Kidney glomerular epithelial cell (primary cell): ENCODE results near the gene TUBA4A.
"Not testable (repeated sequence)": the region's sequence is repeated elsewhere in the genome, so short reads cannot be mapped to it uniquely, and the experiment has no call there.

ENCODE experiments used
- DNase-seq: peaks from one replicate; lab custom pipeline; 2025; lab: John Stamatoyannopoulos, UW

TUBA4A gene

GRCh38 chr2:219268294-219268693 is 14.6 kb upstream of the TUBA4A start:
- no peak for DNase-seq

DNA sequence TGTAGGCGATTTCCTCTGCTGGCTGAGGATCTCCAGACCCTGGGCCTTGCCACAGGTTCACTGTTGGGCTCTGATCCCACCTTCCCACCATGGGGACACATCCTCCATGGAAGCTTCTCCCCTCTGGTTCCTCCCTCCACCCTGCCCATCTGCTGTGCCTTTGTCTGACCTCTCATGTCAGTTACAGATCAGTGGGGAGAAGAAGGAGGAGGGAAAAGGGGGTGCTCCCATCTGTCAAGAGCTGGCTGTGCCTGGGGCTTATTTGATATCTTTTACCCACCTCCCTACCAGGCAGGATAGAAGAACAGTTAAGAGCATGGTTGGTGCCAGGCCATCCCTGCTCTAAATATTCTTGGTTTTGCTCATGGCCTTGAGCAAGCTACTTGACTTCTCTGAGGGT is 13.2 kb upstream of the TUBA4A start:
- DNase-seq = no peak

DNA sequence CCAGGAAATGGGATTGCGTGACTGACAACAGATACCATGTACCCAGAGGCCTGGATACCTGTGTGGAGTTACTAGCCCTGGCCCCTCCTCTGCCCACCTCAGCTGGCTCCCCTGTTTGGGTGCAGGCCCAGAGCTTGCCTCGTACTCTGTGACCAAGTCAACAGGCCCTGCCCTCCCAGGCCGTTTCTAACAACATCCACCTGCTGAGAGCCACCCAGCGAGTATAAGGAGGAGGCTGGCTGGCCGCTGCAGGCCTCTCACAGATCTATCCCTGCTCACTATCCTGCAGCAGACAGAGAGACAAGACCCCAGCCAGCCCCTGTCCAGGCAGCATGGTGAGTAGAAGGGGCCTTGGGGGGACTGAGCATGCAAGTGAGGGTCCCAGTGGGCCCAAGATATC is 12.5 kb upstream of the TUBA4A start:
- DNase-seq = no peak

DNA sequence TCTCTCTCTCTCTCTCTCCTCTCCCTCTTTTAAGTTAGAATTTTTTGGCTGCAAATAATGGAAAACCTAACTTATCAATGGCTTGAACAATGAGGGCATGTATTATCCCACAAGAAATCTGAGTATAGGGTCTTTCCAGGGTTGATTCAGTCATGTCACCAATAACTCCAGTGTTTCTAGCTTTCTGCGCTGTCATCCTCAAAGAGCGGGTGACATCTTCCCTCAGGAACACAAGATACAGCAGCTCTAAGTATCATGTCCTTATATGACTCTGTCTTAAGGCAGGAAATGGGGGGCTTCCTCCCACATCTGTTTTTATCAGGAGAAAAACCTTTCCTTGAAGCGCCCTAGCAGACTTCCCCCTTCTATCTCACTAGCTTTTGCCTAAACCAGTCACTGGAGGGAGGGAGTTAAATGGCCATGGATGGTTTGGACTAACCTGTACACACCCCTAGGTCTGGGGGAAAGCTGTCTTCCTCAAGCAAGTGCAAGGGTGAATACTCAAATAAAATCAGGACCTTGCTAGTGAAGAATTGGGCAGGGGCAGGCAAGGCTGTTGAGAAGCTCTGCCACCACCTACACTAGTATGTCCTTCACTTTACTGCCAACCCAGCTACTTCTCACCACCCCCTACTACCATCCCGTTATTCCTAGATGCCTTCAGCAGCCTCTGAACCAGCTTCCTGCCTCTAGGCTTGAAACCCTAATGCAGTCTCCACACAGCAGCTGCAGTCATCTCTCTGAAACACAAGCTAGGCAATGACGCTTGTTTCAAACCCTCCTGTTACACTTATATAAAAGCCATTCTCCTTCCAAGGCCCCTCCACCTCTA is 7.5 kb upstream of the TUBA4A start:
- no peak for DNase-seq

DNA sequence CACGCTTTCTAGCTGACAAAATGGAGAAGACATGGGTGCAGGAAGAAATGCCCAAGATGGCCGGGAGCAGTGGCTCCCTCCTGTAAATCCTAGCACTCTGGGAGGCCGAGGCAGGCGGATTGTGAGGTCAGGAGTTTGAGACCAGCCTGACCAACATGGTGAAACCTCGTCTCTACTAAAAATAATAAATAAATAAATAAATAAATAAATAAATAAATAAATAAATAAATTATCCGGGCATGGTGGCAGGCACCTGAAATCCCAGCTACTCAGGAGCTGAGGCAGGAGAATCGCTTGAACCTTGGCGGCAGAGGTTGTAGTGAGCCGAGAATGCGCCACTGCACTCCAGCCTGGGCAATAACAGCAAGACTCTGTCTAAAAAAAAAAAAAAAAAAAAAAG is 5.2 kb upstream of the TUBA4A start:
- DNase-seq = not testable (repeated sequence)

DNA sequence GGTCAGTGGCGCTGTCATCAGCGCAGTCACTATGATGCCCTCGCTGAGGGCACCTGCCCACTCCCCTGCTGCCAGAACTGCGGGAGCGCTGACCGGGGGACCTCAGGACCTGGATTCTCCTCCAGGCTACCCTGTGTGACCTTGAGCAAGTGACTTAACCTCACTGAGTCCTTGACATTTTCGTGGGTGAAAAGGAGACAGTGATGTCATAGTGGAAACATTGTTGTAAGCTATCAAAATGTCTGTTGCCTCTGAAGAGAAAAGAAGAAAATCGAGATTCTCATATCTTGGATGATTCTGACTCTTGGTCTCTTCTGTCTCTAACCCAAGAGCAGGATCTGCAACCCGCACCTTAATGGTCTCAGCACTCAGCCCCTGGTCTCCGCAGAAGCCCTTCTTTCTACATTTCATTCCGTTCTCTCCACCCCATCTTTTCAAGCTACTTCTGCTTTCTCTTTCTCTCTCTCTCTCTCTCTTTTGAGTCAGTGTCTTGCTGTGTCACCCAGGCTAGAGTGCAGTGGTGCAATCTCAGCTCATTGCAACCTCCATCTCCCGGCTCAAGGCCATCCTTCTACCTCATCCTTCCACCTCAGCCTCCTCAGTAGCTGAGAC is 978 bp upstream of the TUBA4A start:
- DNase-seq = no peak

DNA sequence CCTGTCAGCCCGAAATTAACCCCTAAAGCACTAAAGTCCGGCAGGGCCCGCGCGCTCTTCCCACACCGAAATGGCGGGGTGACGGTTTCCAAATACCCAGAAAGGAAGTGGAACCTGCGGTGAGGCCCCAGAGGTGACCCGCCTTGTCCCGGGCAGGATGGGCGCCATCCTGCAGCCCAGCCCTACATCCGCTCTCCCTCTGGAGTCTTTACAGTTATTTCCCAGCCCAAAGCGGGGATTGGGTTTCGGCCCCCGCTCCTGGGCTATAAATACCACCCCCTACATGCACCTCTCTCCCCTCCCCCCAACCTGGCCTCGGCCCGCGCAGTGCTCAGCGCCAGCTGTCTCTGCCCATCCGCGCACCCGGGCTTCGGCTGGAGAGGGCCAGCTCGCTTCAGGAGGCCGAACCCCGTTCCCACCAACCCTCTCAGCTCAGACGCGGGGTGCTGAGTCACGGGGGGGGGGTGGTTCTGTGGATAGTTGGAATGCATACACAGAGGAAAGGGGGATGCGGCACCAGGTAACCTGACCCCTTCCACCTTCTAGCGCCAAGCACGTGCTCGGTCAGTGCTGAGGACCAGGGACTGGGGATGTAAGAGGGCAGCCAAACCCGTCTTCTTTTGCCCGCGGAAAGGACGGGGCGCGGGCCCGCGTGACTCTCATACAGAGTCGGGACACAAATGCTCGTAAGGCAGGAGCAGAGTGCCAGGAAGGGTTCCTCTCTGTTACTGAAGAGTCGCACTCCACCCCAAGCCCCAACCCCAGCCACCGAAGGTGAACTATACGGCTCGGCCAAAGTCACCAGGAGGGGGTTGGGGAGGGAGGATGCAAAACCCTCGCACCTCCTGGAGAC is 592 bp downstream of the TUBA4A start, which contains the start of gene TUBA4B:
Gene TUBA4B (plus strand): TSS at position 344 of the 853 bp plus-strand sequence. CDS start 165 bp downstream, at position 509.
- DNase-seq = no peak

DNA sequence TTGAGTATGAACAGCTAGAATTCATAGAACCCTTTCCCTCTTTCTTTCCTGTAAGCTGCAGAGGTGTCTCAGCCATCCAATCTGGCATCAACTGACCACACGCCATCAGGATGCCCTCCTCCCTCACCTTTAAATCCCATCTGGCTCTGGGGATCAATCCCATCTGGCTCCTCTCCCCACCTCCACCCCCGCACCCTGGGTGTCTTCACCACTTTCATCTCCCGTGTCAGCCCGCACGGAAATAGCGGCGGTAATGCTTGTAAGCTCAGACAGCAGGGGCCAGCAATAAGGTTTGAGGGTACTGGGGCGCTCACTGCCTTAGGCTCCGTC is 1.2 kb downstream of the TUBA4A start:
- no peak for DNase-seq

DNA sequence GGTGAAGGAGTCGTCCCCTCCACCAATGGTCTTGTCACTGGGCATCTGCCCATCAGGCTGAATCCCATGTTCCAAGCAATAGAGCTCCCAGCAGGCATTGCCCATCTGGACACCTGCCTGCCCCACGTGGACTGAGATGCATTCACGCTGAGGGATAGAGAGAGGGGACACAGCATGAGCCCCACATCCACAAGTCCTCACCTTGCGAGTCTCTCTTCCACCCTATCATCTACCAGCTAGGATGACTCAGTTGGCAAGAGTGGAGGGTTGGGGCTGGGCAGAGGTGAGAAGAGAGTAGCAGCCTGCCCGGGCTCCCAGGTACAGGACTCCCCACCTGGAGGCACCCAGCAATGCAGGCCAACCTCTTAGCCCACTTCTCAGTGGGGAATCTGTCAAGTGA is 1.6 kb downstream of the TUBA4A start:
- no peak for DNase-seq

DNA sequence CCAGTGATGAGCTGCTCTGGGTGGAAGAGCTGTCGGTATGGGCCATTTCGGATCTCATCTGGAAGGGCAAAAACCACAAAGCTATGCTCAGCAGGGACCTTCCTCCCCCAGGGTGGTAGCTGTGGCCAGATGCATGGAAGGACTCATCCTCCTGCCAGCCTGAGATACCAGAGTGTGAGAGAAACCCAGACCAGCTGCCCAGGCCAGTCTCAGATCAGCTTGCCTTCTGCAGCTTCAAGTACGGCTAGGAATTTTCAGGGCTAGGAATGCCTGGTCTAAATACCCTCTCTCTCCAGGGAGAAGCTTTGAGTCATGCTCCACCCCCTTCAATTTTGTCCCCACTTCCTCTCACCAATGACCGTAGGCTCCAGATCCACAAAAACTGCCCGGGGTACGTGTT is 2.1 kb downstream of the TUBA4A start:
- DNase-seq = no peak

DNA sequence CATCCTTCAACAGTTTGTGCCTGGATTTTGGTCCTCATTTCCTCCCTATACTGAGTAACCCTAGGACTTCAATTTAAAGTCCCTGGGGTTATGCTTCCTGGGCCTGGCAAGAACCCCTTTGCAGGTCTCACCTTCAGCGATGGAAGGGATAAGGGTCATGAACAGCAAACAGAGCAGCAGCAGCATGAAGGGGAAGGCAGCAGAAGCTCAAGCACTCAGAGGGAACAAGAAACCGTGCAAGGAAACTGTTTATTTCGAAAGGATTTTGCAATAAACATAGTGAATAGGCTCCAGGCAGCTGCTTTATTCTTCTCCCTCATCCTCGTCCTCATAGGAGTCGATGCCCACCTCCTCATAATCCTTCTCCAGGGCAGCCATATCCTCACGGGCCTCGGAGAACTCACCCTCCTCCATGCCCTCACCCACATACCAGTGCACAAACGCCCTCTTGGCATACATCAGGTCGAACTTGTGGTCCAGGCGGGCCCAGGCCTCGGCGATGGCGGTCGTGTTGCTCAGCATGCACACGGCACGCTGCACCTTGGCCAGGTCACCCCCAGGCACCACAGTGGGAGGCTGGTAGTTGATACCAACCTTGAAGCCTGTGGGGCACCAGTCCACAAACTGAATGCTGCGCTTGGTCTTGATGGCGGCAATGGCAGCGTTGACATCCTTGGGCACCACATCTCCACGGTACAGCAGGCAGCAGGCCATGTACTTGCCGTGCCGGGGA is 3.5 kb downstream of the TUBA4A start:
- DNase-seq = no peak

- peak; percentile 93 for DNase-seq
Measured at GRCh38 chr2:219249203-219249980, 4.3 kb downstream of the TUBA4A start.

GRCh38 chr2:219248845-219249202 is 4.9 kb downstream of the TUBA4A start:
- no peak for DNase-seq

DNA sequence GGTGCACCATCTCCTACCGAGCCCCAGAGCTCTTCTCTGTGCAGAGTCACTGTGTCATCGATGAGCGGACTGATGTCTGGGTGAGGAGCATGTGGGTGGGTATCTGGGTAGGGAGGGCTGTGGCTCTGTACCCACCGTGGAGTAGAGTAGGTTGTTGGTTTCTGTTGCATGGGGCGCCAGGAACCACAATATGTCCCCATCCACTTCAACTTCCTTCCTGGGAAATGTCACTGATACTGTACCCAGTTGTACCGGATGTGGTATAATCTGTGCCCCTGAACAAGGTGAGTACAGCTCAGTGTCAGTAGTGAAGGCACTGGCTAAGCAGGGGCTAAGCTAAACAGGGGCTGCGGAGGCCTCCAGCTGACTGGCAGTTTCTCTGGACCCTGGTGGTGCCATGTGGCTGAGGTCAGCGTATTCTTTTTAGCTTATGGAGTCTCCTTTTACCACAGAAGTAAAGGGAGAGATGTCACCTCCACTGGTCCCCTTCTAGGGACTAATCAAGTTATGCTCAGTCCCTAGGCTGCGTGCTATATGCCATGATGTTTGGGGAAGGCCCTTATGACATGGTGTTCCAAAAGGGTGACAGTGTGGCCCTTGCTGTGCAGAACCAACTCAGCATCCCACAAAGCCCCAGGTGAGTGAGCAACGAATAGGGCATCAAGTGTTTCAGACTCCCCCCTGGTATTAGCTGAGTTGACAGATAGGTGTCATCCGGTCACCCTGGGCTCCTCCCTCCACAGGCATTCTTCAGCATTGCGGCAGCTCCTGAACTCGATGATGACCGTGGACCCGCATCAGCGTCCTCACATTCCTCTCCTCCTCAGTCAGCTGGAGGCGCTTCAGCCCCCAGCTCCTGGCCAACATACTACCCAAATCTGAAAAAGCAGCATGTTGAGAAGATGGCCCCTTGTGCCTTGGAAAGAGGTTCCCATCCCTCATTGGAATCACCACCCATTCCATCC is 5.8 kb downstream of the TUBA4A start:
- no peak for DNase-seq

GRCh38 chr2:219246559-219246958 is 7.2 kb downstream of the TUBA4A start:
- no peak for DNase-seq

GRCh38 chr2:219245899-219246230 is 7.9 kb downstream of the TUBA4A start:
- DNase-seq = no peak

GRCh38 chr2:219245148-219245898 is 8.4 kb downstream of the TUBA4A start, which contains the start of the genes GLB1L and STK16:
GLB1L (minus strand) TSS chr2:219245444; CDS start chr2:219243573, 1,871 bp downstream.
STK16 (plus strand) TSS chr2:219245479; CDS start chr2:219246000, 521 bp downstream.
- peak; percentile 70 for DNase-seq

DNA sequence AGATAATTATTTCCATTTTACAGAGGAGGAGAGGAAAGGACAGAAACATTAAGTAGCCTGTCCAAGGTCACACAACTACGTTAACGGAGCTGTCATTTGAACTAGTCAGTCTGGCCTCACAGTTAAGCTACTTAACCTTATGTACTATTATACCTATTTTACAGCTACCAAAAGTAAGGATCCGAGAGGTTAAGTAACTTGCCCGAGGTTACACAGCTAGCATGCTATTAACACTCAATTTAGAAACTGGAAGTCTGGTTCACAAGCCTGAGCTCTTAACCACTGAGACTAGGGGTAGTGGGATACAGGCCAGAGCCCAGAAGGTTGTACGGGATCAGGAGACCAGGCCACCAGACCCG is 8.9 kb downstream of the TUBA4A start:
- DNase-seq = no peak

GRCh38 chr2:219243291-219243761 is 10.4 kb downstream of the TUBA4A start:
- DNase-seq = no peak
